ENCODE results near the gene BHLHE40.

DNA sequence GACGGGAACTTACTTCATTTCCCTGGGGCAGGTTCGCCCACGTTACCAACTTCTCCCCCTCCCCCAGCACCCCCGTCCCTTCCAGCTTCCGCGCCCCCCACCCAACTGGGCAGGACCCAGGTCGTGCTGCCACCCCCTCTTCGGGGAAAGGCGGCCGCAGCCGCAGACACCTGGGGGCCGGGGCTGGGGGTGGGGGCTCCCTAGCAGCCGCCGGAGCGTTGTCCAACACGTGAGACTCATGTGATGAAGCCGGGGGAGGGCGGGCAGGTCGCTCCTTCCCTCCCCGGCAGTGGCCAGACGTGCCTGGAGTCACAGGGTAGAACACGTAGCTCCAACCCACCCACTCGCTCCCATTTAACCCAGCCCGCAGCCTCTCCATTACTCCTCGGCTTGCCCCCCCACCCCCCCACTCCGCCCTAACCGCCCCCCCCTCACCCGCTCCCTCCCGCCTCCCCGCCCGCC lies 240 bp upstream of the BHLHE40 start:
- TF ChIP-seq, protein P1, sequence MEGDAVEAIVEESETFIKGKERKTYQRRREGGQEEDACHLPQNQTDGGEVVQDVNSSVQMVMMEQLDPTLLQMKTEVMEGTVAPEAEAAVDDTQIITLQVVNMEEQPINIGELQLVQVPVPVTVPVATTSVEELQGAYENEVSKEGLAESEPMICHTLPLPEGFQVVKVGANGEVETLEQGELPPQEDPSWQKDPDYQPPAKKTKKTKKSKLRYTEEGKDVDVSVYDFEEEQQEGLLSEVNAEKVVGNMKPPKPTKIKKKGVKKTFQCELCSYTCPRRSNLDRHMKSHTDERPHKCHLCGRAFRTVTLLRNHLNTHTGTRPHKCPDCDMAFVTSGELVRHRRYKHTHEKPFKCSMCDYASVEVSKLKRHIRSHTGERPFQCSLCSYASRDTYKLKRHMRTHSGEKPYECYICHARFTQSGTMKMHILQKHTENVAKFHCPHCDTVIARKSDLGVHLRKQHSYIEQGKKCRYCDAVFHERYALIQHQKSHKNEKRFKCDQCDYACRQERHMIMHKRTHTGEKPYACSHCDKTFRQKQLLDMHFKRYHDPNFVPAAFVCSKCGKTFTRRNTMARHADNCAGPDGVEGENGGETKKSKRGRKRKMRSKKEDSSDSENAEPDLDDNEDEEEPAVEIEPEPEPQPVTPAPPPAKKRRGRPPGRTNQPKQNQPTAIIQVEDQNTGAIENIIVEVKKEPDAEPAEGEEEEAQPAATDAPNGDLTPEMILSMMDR (conservative IDR thresholded peaks at IDR 0.05; ENCODE audit: low read depth in 2 of 2) = no peak
- TF ChIP-seq EZH2 (IDR thresholded peaks at IDR 0.05; ENCODE audit: low read depth, unreplicated experiment) (no peak), POLR2AphosphoS5 (IDR thresholded peaks at IDR 0.05; ENCODE audit: low read depth) (no peak), ZNF114 (CRISPR knock-in tag; IDR thresholded peaks at IDR 0.05) (no peak), CREB1 (CRISPR knock-in tag; IDR thresholded peaks at IDR 0.05; ENCODE audit: low read depth) (no peak), JUNB (IDR thresholded peaks at IDR 0.05; ENCODE audit: unreplicated experiment) (no peak), EZH2phosphoT487 (IDR thresholded peaks at IDR 0.05; ENCODE audit: unreplicated experiment) (no peak), ZNF331 (CRISPR knock-in tag; IDR thresholded peaks at IDR 0.05; ENCODE audit: low read depth) (no peak)
- TF ChIP-seq, protein P2, sequence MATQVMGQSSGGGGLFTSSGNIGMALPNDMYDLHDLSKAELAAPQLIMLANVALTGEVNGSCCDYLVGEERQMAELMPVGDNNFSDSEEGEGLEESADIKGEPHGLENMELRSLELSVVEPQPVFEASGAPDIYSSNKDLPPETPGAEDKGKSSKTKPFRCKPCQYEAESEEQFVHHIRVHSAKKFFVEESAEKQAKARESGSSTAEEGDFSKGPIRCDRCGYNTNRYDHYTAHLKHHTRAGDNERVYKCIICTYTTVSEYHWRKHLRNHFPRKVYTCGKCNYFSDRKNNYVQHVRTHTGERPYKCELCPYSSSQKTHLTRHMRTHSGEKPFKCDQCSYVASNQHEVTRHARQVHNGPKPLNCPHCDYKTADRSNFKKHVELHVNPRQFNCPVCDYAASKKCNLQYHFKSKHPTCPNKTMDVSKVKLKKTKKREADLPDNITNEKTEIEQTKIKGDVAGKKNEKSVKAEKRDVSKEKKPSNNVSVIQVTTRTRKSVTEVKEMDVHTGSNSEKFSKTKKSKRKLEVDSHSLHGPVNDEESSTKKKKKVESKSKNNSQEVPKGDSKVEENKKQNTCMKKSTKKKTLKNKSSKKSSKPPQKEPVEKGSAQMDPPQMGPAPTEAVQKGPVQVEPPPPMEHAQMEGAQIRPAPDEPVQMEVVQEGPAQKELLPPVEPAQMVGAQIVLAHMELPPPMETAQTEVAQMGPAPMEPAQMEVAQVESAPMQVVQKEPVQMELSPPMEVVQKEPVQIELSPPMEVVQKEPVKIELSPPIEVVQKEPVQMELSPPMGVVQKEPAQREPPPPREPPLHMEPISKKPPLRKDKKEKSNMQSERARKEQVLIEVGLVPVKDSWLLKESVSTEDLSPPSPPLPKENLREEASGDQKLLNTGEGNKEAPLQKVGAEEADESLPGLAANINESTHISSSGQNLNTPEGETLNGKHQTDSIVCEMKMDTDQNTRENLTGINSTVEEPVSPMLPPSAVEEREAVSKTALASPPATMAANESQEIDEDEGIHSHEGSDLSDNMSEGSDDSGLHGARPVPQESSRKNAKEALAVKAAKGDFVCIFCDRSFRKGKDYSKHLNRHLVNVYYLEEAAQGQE (IDR thresholded peaks at IDR 0.05; ENCODE audit: unreplicated experiment) = no peak
- TF ChIP-seq, protein P3, sequence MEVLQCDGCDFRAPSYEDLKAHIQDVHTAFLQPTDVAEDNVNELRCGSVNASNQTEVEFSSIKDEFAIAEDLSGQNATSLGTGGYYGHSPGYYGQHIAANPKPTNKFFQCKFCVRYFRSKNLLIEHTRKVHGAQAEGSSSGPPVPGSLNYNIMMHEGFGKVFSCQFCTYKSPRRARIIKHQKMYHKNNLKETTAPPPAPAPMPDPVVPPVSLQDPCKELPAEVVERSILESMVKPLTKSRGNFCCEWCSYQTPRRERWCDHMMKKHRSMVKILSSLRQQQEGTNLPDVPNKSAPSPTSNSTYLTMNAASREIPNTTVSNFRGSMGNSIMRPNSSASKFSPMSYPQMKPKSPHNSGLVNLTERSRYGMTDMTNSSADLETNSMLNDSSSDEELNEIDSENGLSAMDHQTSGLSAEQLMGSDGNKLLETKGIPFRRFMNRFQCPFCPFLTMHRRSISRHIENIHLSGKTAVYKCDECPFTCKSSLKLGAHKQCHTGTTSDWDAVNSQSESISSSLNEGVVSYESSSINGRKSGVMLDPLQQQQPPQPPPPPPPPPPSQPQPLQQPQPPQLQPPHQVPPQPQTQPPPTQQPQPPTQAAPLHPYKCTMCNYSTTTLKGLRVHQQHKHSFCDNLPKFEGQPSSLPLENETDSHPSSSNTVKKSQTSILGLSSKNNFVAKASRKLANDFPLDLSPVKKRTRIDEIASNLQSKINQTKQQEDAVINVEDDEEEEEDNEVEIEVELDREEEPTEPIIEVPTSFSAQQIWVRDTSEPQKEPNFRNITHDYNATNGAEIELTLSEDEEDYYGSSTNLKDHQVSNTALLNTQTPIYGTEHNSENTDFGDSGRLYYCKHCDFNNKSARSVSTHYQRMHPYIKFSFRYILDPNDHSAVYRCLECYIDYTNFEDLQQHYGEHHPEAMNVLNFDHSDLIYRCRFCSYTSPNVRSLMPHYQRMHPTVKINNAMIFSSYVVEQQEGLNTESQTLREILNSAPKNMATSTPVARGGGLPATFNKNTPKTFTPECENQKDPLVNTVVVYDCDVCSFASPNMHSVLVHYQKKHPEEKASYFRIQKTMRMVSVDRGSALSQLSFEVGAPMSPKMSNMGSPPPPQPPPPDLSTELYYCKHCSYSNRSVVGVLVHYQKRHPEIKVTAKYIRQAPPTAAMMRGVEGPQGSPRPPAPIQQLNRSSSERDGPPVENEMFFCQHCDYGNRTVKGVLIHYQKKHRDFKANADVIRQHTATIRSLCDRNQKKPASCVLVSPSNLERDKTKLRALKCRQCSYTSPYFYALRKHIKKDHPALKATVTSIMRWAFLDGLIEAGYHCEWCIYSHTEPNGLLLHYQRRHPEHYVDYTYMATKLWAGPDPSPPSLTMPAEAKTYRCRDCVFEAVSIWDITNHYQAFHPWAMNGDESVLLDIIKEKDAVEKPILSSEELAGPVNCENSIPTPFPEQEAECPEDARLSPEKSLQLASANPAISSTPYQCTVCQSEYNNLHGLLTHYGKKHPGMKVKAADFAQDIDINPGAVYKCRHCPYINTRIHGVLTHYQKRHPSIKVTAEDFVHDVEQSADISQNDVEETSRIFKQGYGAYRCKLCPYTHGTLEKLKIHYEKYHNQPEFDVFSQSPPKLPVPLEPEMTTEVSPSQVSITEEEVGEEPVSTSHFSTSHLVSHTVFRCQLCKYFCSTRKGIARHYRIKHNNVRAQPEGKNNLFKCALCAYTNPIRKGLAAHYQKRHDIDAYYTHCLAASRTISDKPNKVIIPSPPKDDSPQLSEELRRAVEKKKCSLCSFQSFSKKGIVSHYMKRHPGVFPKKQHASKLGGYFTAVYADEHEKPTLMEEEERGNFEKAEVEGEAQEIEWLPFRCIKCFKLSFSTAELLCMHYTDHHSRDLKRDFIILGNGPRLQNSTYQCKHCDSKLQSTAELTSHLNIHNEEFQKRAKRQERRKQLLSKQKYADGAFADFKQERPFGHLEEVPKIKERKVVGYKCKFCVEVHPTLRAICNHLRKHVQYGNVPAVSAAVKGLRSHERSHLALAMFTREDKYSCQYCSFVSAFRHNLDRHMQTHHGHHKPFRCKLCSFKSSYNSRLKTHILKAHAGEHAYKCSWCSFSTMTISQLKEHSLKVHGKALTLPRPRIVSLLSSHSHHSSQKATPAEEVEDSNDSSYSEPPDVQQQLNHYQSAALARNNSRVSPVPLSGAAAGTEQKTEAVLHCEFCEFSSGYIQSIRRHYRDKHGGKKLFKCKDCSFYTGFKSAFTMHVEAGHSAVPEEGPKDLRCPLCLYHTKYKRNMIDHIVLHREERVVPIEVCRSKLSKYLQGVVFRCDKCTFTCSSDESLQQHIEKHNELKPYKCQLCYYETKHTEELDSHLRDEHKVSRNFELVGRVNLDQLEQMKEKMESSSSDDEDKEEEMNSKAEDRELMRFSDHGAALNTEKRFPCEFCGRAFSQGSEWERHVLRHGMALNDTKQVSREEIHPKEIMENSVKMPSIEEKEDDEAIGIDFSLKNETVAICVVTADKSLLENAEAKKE (CRISPR knock-in tag; IDR thresholded peaks at IDR 0.05) = no peak
